Sigmoid colon (tissue), 7 donors: ENCODE results near the gene FXYD3. TPM values are rescaled to one million over a fixed set of nuclear protein-coding genes. Genes with fewer than 3 reads are reported as not detected.

Experiments
- DNase-seq: peaks from one replicate; pipeline ENCODE4 v3.0.0-alpha.2; 2019
- H3K27ac ChIP-seq, 4 donors: fragments of 200-600 bp; sonication (generic); one replicate each; pipeline ENCODE4 v1.5.1; 2016 to 2019; ENCODE audit warnings: mild to moderate bottlenecking in 1 of 4
- H3K27me3 ChIP-seq, 3 donors: fragments of 200-600 bp; sonication (generic); one replicate each; pipeline ENCODE4 v1.5.1; 2019; ENCODE audit warnings: mild to moderate bottlenecking in 1 of 3
- H3K36me3 ChIP-seq, 4 donors: fragments of 200-600 bp; sonication (generic); one replicate each; pipeline ENCODE4 v1.5.1; 2016 to 2019
- H3K4me1 ChIP-seq, 4 donors: fragments of 200-600 bp; sonication (generic); one replicate each; pipeline ENCODE4 v1.5.1; 2017 to 2019
- H3K4me3 ChIP-seq, 4 donors: fragments of 200-600 bp; sonication (generic); one replicate each; pipeline ENCODE4 v1.5.1; 2017 to 2019; ENCODE audit warnings: mild to moderate bottlenecking in 2 of 4, moderate library complexity in 1 of 4
- H3K9me3 ChIP-seq, 4 donors: fragments of 200-600 bp in 3 of 4; sonication (generic) in 3 of 4; one replicate each; pipeline versions ENCODE4 v1.5.1 to v1.6.1; 2013 to 2019
- EP300 ChIP-seq, 4 donors: sonication (generic); formaldehyde crosslinking; IDR thresholded peaks; one replicate each; pipeline ENCODE4 v1.6.1; 2017; ENCODE audit warnings: antibody characterized with exemption in 4 of 4
- POLR2A ChIP-seq, 2 donors: fragments of 450-650 bp; IDR thresholded peaks; one replicate each; pipeline ENCODE4 v1.6.1; 2016; ENCODE audit warnings: antibody characterized with exemption in 2 of 2, mild to moderate bottlenecking in 2 of 2, moderate library complexity in 2 of 2
- POLR2AphosphoS5 ChIP-seq, 4 donors: sonication (generic); formaldehyde crosslinking; IDR thresholded peaks; one replicate each; pipeline ENCODE4 v1.6.1; 2017; ENCODE audit warnings: antibody characterized with exemption in 4 of 4
- WGBS, 2 donors: extraction: QIAGEN DNeasy Blood & Tissue Kit; methylation state at CpG; one replicate each; pipeline ENCODE4 v1.1.7; 2013; 5-methylcytosine and 5-hydroxymethylcytosine counted together
- intact Hi-C: fragments of 100-400 bp; cut with DNase I; formaldehyde crosslinking; loops from one replicate; pipeline ENCODE4 v1.15.1; 2023
- polyA plus RNA-seq, 3 donors: library from polyadenylated mRNA; stranded (reverse); fragments of 200-250 nt; gene quantifications; one replicate each; pipeline ENCODE4 v1.2.3, GENCODE V29; 2013
- total RNA-seq, 4 donors: library from RNA; depleted of rRNA; stranded (reverse); fragments of >200 nt; gene quantifications; one replicate each; pipeline ENCODE4 v1.1.0, GENCODE V29; 2016
- TF ChIP-seq, protein P1 (sequence below), 4 experiments: fragments of 450-650 bp in 3 of 4; fragments of 200-600 bp in 1 of 4; IDR thresholded peaks; one replicate each; pipeline ENCODE4 v1.5.1; 2016 to 2019; ENCODE audit warnings: antibody characterized with exemption in 4 of 4, mild to moderate bottlenecking in 3 of 4, moderate library complexity in 2 of 4
- donor health status: healthy with polysubstance abuse.
- donor health status: Bipolar disorder and iron deficiency.
- donor health status: healthy.

The FXYD3 gene
- total and polyA plus RNA-seq, 7 donors = 3.7 to 3,333 (median 15.3) TPM

DNA sequence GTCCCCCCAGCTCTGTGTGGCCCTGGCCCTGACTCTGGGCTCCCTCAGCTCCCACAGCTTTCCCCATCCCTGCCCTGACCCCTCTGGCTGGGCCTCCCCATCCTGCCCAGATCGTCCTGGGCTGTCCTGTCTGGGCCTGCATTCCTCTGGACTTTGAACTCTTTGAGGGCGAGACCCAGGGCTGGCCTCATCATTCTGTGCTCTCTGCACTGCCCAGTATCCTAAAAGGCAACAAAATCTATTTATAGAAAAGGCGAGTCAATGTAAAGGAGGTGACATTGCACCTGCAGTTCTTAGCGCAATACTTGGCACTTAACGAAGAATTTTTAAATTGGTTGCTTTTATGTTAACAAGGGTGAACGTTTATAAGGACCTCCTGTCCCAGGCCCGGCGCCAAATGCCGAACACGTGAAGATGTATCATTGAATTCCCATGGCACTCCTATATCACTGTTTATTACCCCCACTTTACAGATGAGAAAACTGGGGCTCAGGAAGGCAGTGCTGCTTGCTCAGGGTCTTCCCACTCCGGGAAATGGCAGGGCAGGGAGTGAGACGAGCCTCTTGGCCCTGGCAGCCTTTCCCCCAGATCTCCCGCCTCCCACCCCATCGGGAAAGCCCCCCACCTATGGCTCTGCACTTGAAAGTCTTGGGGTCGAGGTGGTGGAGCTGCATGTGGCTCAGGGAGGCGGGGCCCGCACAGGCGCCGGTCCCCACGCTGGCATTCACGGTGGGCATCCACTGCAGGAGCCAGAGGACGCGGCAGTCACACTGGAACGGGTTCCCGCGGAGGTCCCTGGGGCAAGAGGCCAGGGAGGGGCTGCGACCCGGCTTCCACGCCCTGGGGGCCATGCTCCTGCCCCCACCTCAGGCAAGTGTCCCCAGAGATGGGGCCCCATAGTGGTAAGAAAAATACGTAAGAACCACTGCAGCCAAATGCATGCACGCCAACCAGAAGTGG, 15.4 kb downstream of the FXYD3 start:
- intact Hi-C loops = no loop called here
- Histone ChIP-seq H3K27me3 (peaks cover 0 to 1% (median 0%) of the 10 kb centered on the region in 3 donors), H3K9me3 (no peaks in the 10 kb centered on the region), H3K4me1 (peaks cover 0 to 14% (median 6%) of the 10 kb centered on the region in 4 donors), H3K4me3 (peak overlapping the region in 1 of 4 donors; percentile 21), H3K36me3 (no peaks in the 10 kb centered on the region), H3K27ac (peak overlapping the region in 1 of 4 donors; percentile 56)
- TF ChIP-seq POLR2AphosphoS5 (IDR thresholded peaks at IDR 0.05) = peak in 1 of 4 donors; percentile 14
- TF ChIP-seq, protein P1, sequence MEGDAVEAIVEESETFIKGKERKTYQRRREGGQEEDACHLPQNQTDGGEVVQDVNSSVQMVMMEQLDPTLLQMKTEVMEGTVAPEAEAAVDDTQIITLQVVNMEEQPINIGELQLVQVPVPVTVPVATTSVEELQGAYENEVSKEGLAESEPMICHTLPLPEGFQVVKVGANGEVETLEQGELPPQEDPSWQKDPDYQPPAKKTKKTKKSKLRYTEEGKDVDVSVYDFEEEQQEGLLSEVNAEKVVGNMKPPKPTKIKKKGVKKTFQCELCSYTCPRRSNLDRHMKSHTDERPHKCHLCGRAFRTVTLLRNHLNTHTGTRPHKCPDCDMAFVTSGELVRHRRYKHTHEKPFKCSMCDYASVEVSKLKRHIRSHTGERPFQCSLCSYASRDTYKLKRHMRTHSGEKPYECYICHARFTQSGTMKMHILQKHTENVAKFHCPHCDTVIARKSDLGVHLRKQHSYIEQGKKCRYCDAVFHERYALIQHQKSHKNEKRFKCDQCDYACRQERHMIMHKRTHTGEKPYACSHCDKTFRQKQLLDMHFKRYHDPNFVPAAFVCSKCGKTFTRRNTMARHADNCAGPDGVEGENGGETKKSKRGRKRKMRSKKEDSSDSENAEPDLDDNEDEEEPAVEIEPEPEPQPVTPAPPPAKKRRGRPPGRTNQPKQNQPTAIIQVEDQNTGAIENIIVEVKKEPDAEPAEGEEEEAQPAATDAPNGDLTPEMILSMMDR (IDR thresholded peaks at IDR 0.05) = no peak
- DNase-seq = no peak
- WGBS, 2 donors = 53 to 75% methylated on average over 31 of the region's 31 CpGs

DNA sequence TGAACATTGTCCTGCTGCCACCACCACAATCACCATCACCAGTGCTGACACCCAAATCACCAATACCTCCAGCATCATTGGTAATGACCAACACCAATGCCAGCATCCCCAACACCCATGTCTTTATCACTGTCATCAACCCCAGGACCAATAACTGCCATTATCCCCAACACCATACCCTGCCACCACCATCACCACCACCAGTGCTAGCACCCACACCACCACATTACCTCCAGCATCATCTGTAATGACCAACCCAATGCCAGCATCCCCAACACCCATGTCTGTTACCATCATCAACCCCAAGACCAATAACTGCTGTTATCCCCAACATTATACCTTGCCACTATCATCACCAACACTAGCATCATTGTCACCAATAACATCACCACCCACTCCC, 16.6 kb downstream of the FXYD3 start:
- TF ChIP-seq EP300 (IDR thresholded peaks at IDR 0.05) (no peak), POLR2A (IDR thresholded peaks at IDR 0.05) (no peak)
- TF ChIP-seq, protein P1 (IDR thresholded peaks at IDR 0.05) = no peak
- H3K27ac ChIP-seq = peak overlapping the region in 1 of 4 donors; percentile 17

DNA sequence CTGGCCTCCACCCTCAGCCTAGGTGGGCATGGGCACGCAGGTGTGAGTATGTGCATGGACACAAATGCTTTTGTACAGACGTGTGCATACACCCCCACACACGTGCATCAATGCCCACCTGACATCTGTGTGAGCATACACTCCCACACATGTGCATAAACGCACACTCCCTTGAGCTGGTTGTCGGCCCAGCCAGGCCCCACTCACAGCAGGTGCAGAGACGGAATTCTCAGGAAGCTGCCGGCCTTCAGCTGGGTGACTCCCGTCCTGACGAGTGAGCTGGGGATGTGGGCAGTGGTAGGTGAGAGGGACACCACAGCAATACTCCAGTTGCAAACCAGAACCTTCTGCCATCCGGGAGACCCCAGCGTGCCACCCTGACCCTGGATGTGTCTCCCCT, 18.2 kb downstream of the FXYD3 start:
- TF ChIP-seq EP300 (IDR thresholded peaks at IDR 0.05) (no peak), POLR2A (IDR thresholded peaks at IDR 0.05) (no peak), POLR2AphosphoS5 (IDR thresholded peaks at IDR 0.05) (no peak)
- TF ChIP-seq, protein P1 (IDR thresholded peaks at IDR 0.05) = no peak
- H3K4me1 ChIP-seq = peaks cover 0 to 26% (median 12%) of the 10 kb centered on the region in 4 donors

More for the DNA sequence above, 16.6 kb downstream of the FXYD3 start:
- intact Hi-C loops = no loop called here
- DNase-seq = no peak
- Histone ChIP-seq H3K27me3 (peaks cover 0 to 6% (median 0%) of the 10 kb centered on the region in 3 donors), H3K4me3 (peak overlapping the region in 1 of 4 donors; percentile 39), H3K9me3 (no peaks in the 10 kb centered on the region), H3K4me1 (peaks cover 0 to 15% (median 7%) of the 10 kb centered on the region in 4 donors), H3K36me3 (no peaks in the 10 kb centered on the region)

DNA sequence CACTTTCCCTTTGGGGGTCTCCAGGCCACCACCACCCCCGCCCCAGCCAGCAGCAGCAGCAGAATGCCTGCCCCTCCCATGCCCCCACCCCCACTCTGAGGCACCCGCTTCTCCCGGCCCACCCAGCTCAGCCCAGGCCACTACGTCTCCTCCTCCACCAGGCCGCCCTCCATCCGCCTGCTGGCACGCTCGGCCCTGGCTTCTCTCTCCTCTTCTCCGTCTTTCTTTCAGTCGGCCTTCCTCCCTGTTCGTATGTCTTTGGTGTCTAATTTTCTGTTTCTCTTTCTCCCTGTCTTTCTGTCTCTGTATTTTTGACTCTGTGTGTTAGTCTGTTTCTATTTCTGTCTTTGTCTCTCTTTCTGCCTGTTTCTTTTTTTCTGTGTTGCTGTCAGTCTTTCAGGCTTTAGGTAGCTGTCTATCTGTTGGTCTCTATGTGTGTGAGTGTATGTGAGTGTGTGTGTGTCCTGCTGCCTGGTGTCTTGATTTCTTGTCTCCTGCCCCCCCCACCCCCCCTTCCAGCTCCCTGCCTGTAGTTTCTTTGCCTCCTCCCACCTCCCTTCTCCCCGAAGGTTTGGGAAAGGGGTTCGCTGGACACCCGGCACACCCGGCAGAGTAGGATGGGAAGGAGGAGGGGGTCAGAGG, 19.1 kb downstream of the FXYD3 start, which contains the start of gene LGI4:
Gene LGI4 (minus strand): TSS at position 459 of the 642 bp plus-strand sequence. CDS start 379 bp downstream, at position 80.
- Histone ChIP-seq H3K27ac (peak within 1 kb of the TSS; percentile 71 to 84 (median 79)), H3K4me3 (peak within 1 kb of the TSS; percentile 17 to 39 (median 36)), H3K4me1 (peaks cover 0 to 26% (median 15%) of the 10 kb centered on the region in 4 donors)

More for the DNA sequence above, 18.2 kb downstream of the FXYD3 start:
- H3K9me3 ChIP-seq = no peaks in the 10 kb centered on the region
- peaks cover 4 to 22% (median 6%) of the 10 kb centered on the region in 3 donors for H3K27me3 ChIP-seq
- WGBS, 2 donors = 79 to 85% methylated on average over 11 of the region's 11 CpGs
- intact Hi-C loops = loop anchor here (2.0 kb wide), 1 partner anchor 19 kb away; the partner anchor contains the start of gene FXYD3
- H3K36me3 ChIP-seq = no peaks in the 10 kb centered on the region
- peak overlapping the region; percentile 71 to 84 (median 79) for H3K27ac ChIP-seq
- DNase-seq = no peak
- peak overlapping the region; percentile 17 to 39 (median 36) for H3K4me3 ChIP-seq

More for the DNA sequence above, 19.1 kb downstream of the FXYD3 start, which contains the start of gene LGI4:
- Histone ChIP-seq H3K27me3 (peaks cover 7 to 31% (median 10%) of the 10 kb centered on the region in 3 donors), H3K36me3 (no peaks in the 10 kb centered on the region), H3K9me3 (no peaks in the 10 kb centered on the region)
- intact Hi-C loops = loop anchor here (2.0 kb wide), 1 partner anchor 20 kb away; the partner anchor contains the start of gene FXYD3
- DNase-seq = no peak
- 81% methylated on average over 15 of the region's 15 CpGs for WGBS, 2 donors
- TF ChIP-seq, protein P1 (IDR thresholded peaks at IDR 0.05) = no peak
- peak in 2 of 4 donors; percentile 28 to 37 for TF ChIP-seq POLR2AphosphoS5 (IDR thresholded peaks at IDR 0.05)
